Neural crest cell (in vitro differentiated cells): ENCODE measurements around the gene IL13RA2. TPM values are rescaled to one million over a fixed set of nuclear protein-coding genes. Genes with fewer than 3 reads are reported as not detected.

Experiments
- DNase-seq: peaks from one replicate; pipeline ENCODE4 v3.0.0; 2021; ENCODE audit warnings: low read depth, mixed read lengths, low spot score
- H3K27ac Mint-ChIP-seq: one replicate; pipeline ENCODE4 v1.8.0; 2021; ENCODE audit warnings: mild to moderate bottlenecking, mixed read lengths; ENCODE audit not compliant: unreplicated experiment
- H3K27me3 Mint-ChIP-seq: 2 replicates; pipeline ENCODE4 v1.8.0; 2021; ENCODE audit warnings: low read depth, mild to moderate bottlenecking, mixed read lengths
- H3K36me3 Mint-ChIP-seq: 2 replicates; pipeline ENCODE4 v1.8.0; 2021; ENCODE audit warnings: low read depth, mild to moderate bottlenecking, mixed read lengths
- H3K4me1 Mint-ChIP-seq: 2 replicates; pipeline ENCODE4 v1.8.0; 2021; ENCODE audit warnings: mixed read lengths
- H3K4me3 Mint-ChIP-seq: one replicate; pipeline ENCODE4 v1.8.0; 2021; ENCODE audit warnings: mild to moderate bottlenecking, mixed read lengths
- H3K9me3 Mint-ChIP-seq: 2 replicates; pipeline ENCODE4 v1.8.0; 2021; ENCODE audit warnings: mixed read lengths
- total RNA-seq: library from RNA; stranded (reverse); gene quantifications from 2 replicates; pipeline ENCODE4 v1.2.1, GENCODE V29; 2021
- TF ChIP-seq, protein P1 (sequence below): fragments of 200-600 bp; sonication (generic); conservative IDR thresholded peaks from 2 replicates; pipeline ENCODE4 v1.5.0; 2021; ENCODE audit warnings: antibody characterized with exemption, mild to moderate bottlenecking

IL13RA2 gene
- total RNA-seq, 1 donor from 2014 or later, result 0.51 TPM

DNA sequence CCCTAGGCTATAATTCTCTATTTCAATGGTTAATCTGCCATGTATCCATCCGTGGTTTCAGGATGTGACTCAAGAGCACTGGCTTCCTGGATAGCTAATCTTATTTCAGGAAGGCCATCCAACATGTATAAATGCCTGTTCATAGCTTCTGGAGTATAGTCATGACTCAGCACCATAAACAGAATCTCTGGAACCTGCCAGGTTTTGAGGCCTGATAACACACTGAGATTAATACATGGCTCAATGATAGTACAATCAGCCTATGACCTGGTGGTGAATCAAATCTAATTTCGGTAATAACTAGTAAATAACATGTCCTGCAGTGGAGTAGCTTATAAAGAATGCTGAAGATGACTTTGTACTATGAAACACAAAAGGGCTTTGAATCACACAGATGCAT, 5.7 kb upstream of the IL13RA2 start:
- Mint-ChIP-seq H3K27ac (no peak overlapping the region), H3K9me3 (peaks cover 5% of the 10 kb centered on the region), H3K4me1 (peaks cover 3% of the 10 kb centered on the region), H3K4me3 (no peak overlapping the region), H3K27me3 (no peaks in the 10 kb centered on the region), H3K36me3 (no peaks in the 10 kb centered on the region)
- DNase-seq, result no peak
- TF ChIP-seq, protein P1, sequence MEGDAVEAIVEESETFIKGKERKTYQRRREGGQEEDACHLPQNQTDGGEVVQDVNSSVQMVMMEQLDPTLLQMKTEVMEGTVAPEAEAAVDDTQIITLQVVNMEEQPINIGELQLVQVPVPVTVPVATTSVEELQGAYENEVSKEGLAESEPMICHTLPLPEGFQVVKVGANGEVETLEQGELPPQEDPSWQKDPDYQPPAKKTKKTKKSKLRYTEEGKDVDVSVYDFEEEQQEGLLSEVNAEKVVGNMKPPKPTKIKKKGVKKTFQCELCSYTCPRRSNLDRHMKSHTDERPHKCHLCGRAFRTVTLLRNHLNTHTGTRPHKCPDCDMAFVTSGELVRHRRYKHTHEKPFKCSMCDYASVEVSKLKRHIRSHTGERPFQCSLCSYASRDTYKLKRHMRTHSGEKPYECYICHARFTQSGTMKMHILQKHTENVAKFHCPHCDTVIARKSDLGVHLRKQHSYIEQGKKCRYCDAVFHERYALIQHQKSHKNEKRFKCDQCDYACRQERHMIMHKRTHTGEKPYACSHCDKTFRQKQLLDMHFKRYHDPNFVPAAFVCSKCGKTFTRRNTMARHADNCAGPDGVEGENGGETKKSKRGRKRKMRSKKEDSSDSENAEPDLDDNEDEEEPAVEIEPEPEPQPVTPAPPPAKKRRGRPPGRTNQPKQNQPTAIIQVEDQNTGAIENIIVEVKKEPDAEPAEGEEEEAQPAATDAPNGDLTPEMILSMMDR, result no peak

DNA sequence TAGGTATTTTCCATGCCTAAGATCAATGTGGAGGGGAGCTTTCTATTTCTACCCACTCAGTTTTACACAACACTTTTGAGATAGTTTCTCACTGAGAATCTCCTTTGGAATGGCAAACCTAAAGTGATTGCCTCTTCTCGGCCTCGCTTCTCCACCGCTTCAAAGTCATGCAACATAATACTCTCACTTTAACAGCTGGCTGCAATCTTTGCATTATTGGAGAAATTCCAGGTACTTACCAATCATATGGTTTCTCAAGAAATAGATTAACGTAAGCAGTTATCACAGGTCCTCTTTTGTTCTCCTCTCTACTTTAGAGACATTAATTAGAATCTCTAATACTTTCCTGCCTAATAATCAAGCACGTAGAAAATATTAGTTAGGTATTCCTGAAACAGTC, 3.7 kb upstream of the IL13RA2 start:
- Mint-ChIP-seq H3K4me1 (peaks cover 8% of the 10 kb centered on the region), H3K9me3 (peaks cover 3% of the 10 kb centered on the region), H3K27ac (no peak overlapping the region), H3K36me3 (no peaks in the 10 kb centered on the region), H3K4me3 (no peak overlapping the region), H3K27me3 (no peaks in the 10 kb centered on the region)
- DNase-seq, result no peak
- TF ChIP-seq, protein P1, result no peak

DNA sequence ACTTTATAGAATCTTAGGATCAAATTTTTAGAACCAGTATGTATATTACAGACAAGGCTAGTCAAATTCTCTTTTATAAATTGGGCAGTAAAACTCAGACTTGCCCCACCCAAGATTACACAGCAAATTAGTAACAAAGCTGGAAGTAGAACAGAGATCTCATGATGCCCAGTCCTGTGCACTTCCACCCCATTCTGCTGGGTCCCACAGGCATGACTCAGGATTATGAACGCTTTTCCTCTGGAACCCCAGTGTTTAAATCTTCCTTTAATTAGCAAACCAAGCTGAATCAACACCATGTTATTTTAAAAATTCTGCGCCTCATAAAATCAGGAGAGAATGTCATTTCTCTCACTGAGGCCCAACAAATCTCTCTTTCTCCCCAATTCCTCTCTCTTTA, 1.5 kb upstream of the IL13RA2 start:
- H3K9me3 Mint-ChIP-seq, result peaks cover 3% of the 10 kb centered on the region
- H3K36me3 Mint-ChIP-seq, result no peaks in the 10 kb centered on the region
- DNase-seq, result no peak
- TF ChIP-seq, protein P1, result no peak
- no peak overlapping the region for H3K4me3 Mint-ChIP-seq
- H3K27me3 Mint-ChIP-seq, result no peaks in the 10 kb centered on the region
- peaks cover 8% of the 10 kb centered on the region for H3K4me1 Mint-ChIP-seq
- H3K27ac Mint-ChIP-seq, result no peak overlapping the region

DNA sequence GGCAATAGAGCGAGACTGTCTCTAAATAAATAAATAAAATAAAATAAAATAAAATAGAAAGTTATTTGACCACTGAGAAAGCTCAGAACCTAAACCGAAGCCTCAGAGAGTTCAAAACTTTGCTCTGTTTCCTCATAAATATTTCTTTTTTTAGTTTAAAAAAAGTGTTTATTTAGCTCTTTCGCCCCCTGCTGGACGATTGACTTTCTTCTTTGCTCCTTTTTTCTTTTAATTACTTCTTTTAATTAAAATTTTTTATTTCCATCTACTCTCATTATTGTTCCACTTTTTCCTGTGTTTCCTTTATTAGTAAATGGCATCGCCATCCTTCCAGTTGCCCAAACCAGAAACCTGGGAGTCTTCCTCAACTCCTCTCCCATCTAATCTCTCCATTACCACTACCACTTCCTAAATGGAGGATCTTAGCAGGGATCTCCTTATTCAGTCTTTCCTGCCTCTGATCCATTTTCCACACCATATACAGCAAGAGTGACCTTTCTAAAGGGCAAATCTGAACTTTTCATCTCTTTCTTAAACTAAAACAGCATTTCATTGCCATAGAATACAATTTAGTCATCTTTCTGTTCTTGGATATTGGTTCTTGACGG, 728 bp upstream of the IL13RA2 start:
- Mint-ChIP-seq H3K9me3 (peaks cover 3% of the 10 kb centered on the region), H3K27me3 (no peaks in the 10 kb centered on the region), H3K4me1 (peaks cover 8% of the 10 kb centered on the region), H3K27ac (no peak overlapping the region), H3K4me3 (no peak overlapping the region), H3K36me3 (no peaks in the 10 kb centered on the region)
- TF ChIP-seq, protein P1, result peak; percentile 68
- DNase-seq, result no peak

DNA sequence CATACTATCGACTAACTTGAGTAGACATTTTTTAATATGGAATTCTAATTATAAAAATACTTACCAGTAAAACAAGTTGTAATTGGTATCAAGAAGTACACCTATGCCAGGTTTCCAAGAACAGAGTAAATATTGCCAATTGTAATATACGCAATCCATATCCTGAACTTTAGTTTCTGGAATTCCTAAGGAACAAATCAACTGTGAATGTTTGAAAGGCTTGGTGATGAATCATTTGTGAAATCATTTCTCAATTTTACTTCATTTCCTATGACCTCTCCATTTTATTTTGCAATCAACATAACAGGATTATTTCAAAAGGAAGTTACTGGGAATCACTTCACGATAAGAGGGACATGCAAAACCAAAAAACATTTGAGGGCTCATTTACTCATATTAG, 3.7 kb downstream of the IL13RA2 start:
- TF ChIP-seq, protein P1, result no peak
- Mint-ChIP-seq H3K9me3 (peaks cover 3% of the 10 kb centered on the region), H3K4me3 (no peak overlapping the region), H3K27ac (no peak overlapping the region), H3K4me1 (peaks cover 8% of the 10 kb centered on the region), H3K27me3 (no peaks in the 10 kb centered on the region), H3K36me3 (no peaks in the 10 kb centered on the region)
- DNase-seq, result no peak
